H9 (cell line): Measurements from ENCODE around the gene RBFOX1. TPM values are rescaled to one million over a fixed set of nuclear protein-coding genes. Genes with fewer than 3 reads are reported as not detected.

ENCODE experiments used
- DNase-seq: peaks from one replicate; pipeline ENCODE4 v3.0.0-alpha.2; 2017
- H2AFZ ChIP-seq: one replicate; pipeline ENCODE4 v1.6.1; 2013; ENCODE audit warnings: mild to moderate bottlenecking, low read length, control low read depth, moderate library complexity
- H2AK5ac ChIP-seq: 2 replicates; pipeline ENCODE4 v1.6.1; 2013; ENCODE audit warnings: low read length, control low read depth, mixed read lengths; ENCODE audit not compliant: insufficient read length
- H2BK120ac ChIP-seq: one replicate; pipeline ENCODE4 v1.6.1; 2013; ENCODE audit warnings: low read depth, mild to moderate bottlenecking, low read length, control low read depth, inconsistent platforms; ENCODE audit not compliant: poor library complexity, severe bottlenecking
- H2BK12ac ChIP-seq: 2 replicates; pipeline ENCODE4 v1.6.1; 2013; ENCODE audit warnings: low read length, control low read depth, mixed read lengths, low read depth; ENCODE audit not compliant: insufficient read length
- H2BK15ac ChIP-seq: 2 replicates; pipeline ENCODE4 v1.6.1; 2013; ENCODE audit warnings: low read depth, low read length, control low read depth
- H2BK20ac ChIP-seq: one replicate; pipeline ENCODE4 v1.6.1; 2013; ENCODE audit warnings: low read depth, mild to moderate bottlenecking, low read length, control low read depth, inconsistent platforms; ENCODE audit not compliant: poor library complexity, severe bottlenecking
- H2BK5ac ChIP-seq: 2 replicates; pipeline ENCODE4 v1.6.1; 2013; ENCODE audit warnings: low read length, control low read depth, mixed read lengths; ENCODE audit not compliant: insufficient read length
- H3K14ac ChIP-seq: 2 replicates; pipeline ENCODE4 v1.6.1; 2013; ENCODE audit warnings: low read length, control low read depth; ENCODE audit not compliant: insufficient read depth
- H3K18ac ChIP-seq: 2 replicates; pipeline ENCODE4 v1.6.1; 2013; ENCODE audit warnings: low read depth, mild to moderate bottlenecking, mixed read lengths, low read length, control low read depth; ENCODE audit not compliant: insufficient read length
- H3K23ac ChIP-seq: 2 replicates; pipeline ENCODE4 v1.6.1; 2013; ENCODE audit warnings: low read length, control low read depth, mixed read lengths, low read depth; ENCODE audit not compliant: insufficient read length
- H3K23me2 ChIP-seq: 2 replicates; pipeline ENCODE4 v1.6.1; 2013; ENCODE audit warnings: low read depth, mild to moderate bottlenecking, mixed read lengths, low read length, control low read depth; ENCODE audit not compliant: insufficient read length, poor library complexity, severe bottlenecking
- H3K27ac ChIP-seq: 2 replicates; pipeline ENCODE4 v1.5.1; 2013; ENCODE audit warnings: low read length, control low read depth, mixed read lengths, low read depth; ENCODE audit not compliant: insufficient read length
- H3K27me3 ChIP-seq: 2 replicates; pipeline ENCODE4 v1.6.1; 2013; ENCODE audit warnings: low read length, control low read depth, inconsistent platforms; ENCODE audit not compliant: insufficient read depth
- H3K4ac ChIP-seq: 2 replicates; pipeline ENCODE4 v1.6.1; 2013; ENCODE audit warnings: low read depth, mild to moderate bottlenecking, control low read depth, inconsistent platforms, low read length, moderate library complexity
- H3K4me1 ChIP-seq: 2 replicates; pipeline ENCODE4 v1.6.1; 2013; ENCODE audit warnings: low read length, control low read depth, inconsistent platforms; ENCODE audit not compliant: insufficient read depth
- H3K4me2 ChIP-seq: 2 replicates; pipeline ENCODE4 v1.6.1; 2013; ENCODE audit warnings: low read length, control low read depth, mixed read lengths; ENCODE audit not compliant: insufficient read length, insufficient read depth
- H3K56ac ChIP-seq: 2 replicates; pipeline ENCODE4 v1.6.1; 2013; ENCODE audit warnings: low read depth, mild to moderate bottlenecking, mixed read lengths, low read length, control low read depth; ENCODE audit not compliant: insufficient read length
- H3K79me1 ChIP-seq: 2 replicates; pipeline ENCODE4 v1.6.1; 2013; ENCODE audit warnings: low read depth, mild to moderate bottlenecking, moderate library complexity, low read length, control low read depth, inconsistent platforms; ENCODE audit not compliant: insufficient read depth, poor library complexity, severe bottlenecking
- H3K79me2 ChIP-seq: 2 replicates; pipeline ENCODE4 v1.6.1; 2013; ENCODE audit warnings: low read length, control low read depth, inconsistent platforms; ENCODE audit not compliant: insufficient read depth
- H3K9ac ChIP-seq: 2 replicates; pipeline ENCODE4 v1.6.1; 2013; ENCODE audit warnings: low read length, control low read depth, mixed read lengths; ENCODE audit not compliant: insufficient read length; ENCODE audit errors: extremely low read depth
- H3K9me3 ChIP-seq: one replicate; pipeline ENCODE4 v1.6.1; 2013; ENCODE audit warnings: low read depth, low read length, inconsistent platforms; ENCODE audit not compliant: control insufficient read depth
- H3T11ph ChIP-seq: one replicate; pipeline ENCODE4 v1.6.1; 2013; ENCODE audit warnings: mild to moderate bottlenecking, low read length, control low read depth, inconsistent platforms
- H4K20me1 ChIP-seq: one replicate; pipeline ENCODE4 v1.6.1; 2013; ENCODE audit not compliant: control insufficient read depth, insufficient read length, insufficient read depth
- H4K5ac ChIP-seq: 2 replicates; pipeline ENCODE4 v1.6.1; 2013; ENCODE audit warnings: low read depth, mild to moderate bottlenecking, mixed read lengths, low read length, control low read depth; ENCODE audit not compliant: insufficient read length
- H4K8ac ChIP-seq: replicated peaks from 2 replicates; pipeline ENCODE4 v1.6.1; 2013; ENCODE audit warnings: low read length, control low read depth, mixed read lengths, low read depth; ENCODE audit not compliant: insufficient read length
- H4K91ac ChIP-seq: 2 replicates; pipeline ENCODE4 v1.6.1; 2013; ENCODE audit warnings: low read depth, mild to moderate bottlenecking, moderate library complexity, mixed read lengths, low read length, control low read depth; ENCODE audit not compliant: insufficient read length
- H3K27ac Mint-ChIP-seq, 3 experiments: 2 replicates in 2 of 3; 3 replicates in 1 of 3; pipeline ENCODE4 v1.8.0; 2020 to 2021; ENCODE audit warnings: mixed read lengths in 3 of 3, mild to moderate bottlenecking in 1 of 3, moderate library complexity in 1 of 3
- H3K27me3 Mint-ChIP-seq: 2 replicates; pipeline ENCODE4 v1.8.0; 2021; ENCODE audit warnings: low read depth, mild to moderate bottlenecking, moderate library complexity, mixed read lengths
- H3K36me3 Mint-ChIP-seq, 3 experiments: 2 replicates in 2 of 3; 3 replicates in 1 of 3; pipeline ENCODE4 v1.8.0; 2020 to 2021; ENCODE audit warnings: low read depth in 3 of 3, mixed read lengths in 3 of 3; ENCODE audit not compliant: insufficient read depth in 1 of 3
- H3K4me1 Mint-ChIP-seq, 2 experiments: 2 replicates each; pipeline ENCODE4 v1.8.0; 2020; ENCODE audit warnings: mixed read lengths in 2 of 2
- H3K4me3 Mint-ChIP-seq, 2 experiments: 2 replicates in 1 of 2; 3 replicates in 1 of 2; pipeline ENCODE4 v1.8.0; 2020 to 2021; ENCODE audit warnings: mild to moderate bottlenecking in 2 of 2, mixed read lengths in 2 of 2, moderate library complexity in 1 of 2
- H3K9me3 Mint-ChIP-seq, 2 experiments: 2 replicates in 1 of 2; 3 replicates in 1 of 2; pipeline ENCODE4 v1.8.0; 2020; ENCODE audit warnings: mild to moderate bottlenecking in 2 of 2, mixed read lengths in 2 of 2, moderate library complexity in 1 of 2
- CTCF ChIP-seq: fragments of 200-600 bp; sonication (generic); conservative IDR thresholded peaks from 3 replicates; pipeline ENCODE4 v1.8.0; 2021; ENCODE audit warnings: antibody characterized with exemption, mild to moderate bottlenecking
- WGBS: extraction: QIAGEN DNeasy Blood & Tissue Kit; methylation state at CpG from one replicate; pipeline ENCODE4 v1.1.7; 2013; ENCODE audit warnings: missing lambda C conversion rate, low lambda C conversion rate, mixed read lengths; ENCODE audit not compliant: insufficient read length; ENCODE audit errors: extremely low coverage; 5-methylcytosine and 5-hydroxymethylcytosine counted together
- total RNA-seq: library from RNA; stranded (reverse); gene quantifications from 2 replicates; pipeline ENCODE4 v1.2.1, GENCODE V29; 2021

RBFOX1 gene
- total RNA-seq, 1 experiment from 2014 or later, result 2.0 TPM

GRCh38 chr16:7602291-7602950 is 269.8 kb downstream of the RBFOX1 start:
- no CpG with 5 or more reads among the region's 7 CpGs for WGBS
- Histone ChIP-seq H4K5ac (no peak overlapping the region), H3K23ac (no peak overlapping the region), H3K4me1 (0 out of 2 replicates have a peak, but pooled peaks cover 2% of the 10 kb centered on the region), H2BK120ac (no peak overlapping the region), H3K14ac (no peak overlapping the region), H3K18ac (no peak overlapping the region), H3K23me2 (no peaks in the 10 kb centered on the region), H3T11ph (no peak overlapping the region), H2AFZ (no peak overlapping the region), H3K27ac (no peak overlapping the region), H4K20me1 (no peaks in the 10 kb centered on the region), H3K79me1 (no peaks in the 10 kb centered on the region), H4K91ac (no peak overlapping the region), H2BK12ac (no peak overlapping the region), H4K8ac (no peak overlapping the region), H3K9me3 (no peaks in the 10 kb centered on the region), H3K79me2 (no peaks in the 10 kb centered on the region), H3K4ac (no peak overlapping the region), H2BK20ac (no peak overlapping the region), H2AK5ac (no peak overlapping the region), H3K27me3 (no peaks in the 10 kb centered on the region), H2BK5ac (no peak overlapping the region), H2BK15ac (no peak overlapping the region), H3K4me2 (no peak overlapping the region), H3K9ac (no peak overlapping the region), H3K56ac (no peak overlapping the region)
- no peak overlapping the region for H3K4me3 Mint-ChIP-seq
- no peak overlapping the region for H3K27ac Mint-ChIP-seq
- no peak for TF ChIP-seq CTCF
- no peak for DNase-seq
- H3K4me1 Mint-ChIP-seq, result peaks cover 14 to 16% of the 10 kb centered on the region in 2 experiments
- H3K36me3 Mint-ChIP-seq, result no peaks in the 10 kb centered on the region
- no peaks in the 10 kb centered on the region; a peak in 1 of 5 replicates for H3K9me3 Mint-ChIP-seq
- H3K27me3 Mint-ChIP-seq, result no peaks in the 10 kb centered on the region; the same call in 1 of the 2 replicates
